RWPE1 (cell line): ENCODE results near the gene MICU1.

ENCODE experiments used
- CTCF ChIA-PET: fragments of 350-600 bp; sonication (Branson Sonifier 250); formaldehyde crosslinking; extraction: SDS; loops from one replicate; lab custom pipeline; 2021; lab: Yijun Ruan, JAX
- POLR2A ChIA-PET: fragments of 400-600 bp; formaldehyde crosslinking; extraction: SDS; loops from one replicate; lab custom pipeline; 2020; ENCODE audit warnings: antibody characterized with exemption; ENCODE audit not compliant: low non-redundant PET; lab: Yijun Ruan, JAX
- DNase-seq: peaks from one replicate; pipeline ENCODE4 v3.0.0; 2012; ENCODE audit warnings: low spot score
- H3K27ac ChIP-seq: fragments of 450-650 bp; 2 replicates; pipeline ENCODE4 v1.5.1; 2017
- CTCF ChIP-seq: fragments of 450-650 bp; conservative IDR thresholded peaks from 2 replicates; pipeline ENCODE4 v1.5.1; 2017; ENCODE audit warnings: low read depth, mild to moderate bottlenecking

Gene MICU1

GRCh38 chr10:72334196-72334824 is 291.6 kb downstream of the MICU1 start:
- ChIA-PET CTCF (interaction anchor here (0.7 kb wide), 1 partner anchor 60 kb away, joined by 3 read pairs; no protein-coding TSS in a partner anchor), POLR2A (interaction anchor here (1.0 to 1.5 kb wide), 3 partner anchors 14 to 61 kb away, joined by 3 to 5 read pairs (median 3); partner anchors contain the start of gene DDIT4)
- TF ChIP-seq CTCF: no peak
- DNase-seq: no peak
- peak overlapping the region; percentile 100 for H3K27ac ChIP-seq

- TF ChIP-seq CTCF: no peak
- DNase-seq: no peak
- H3K27ac ChIP-seq: peak overlapping the region; percentile 100
- ChIA-PET CTCF (interaction anchor here (1.1 kb wide), 1 partner anchor 58 kb away, joined by 4 read pairs; no protein-coding TSS in a partner anchor), POLR2A (interaction anchor here (1.3 to 1.5 kb wide), 2 partner anchors 13 to 60 kb away, joined by 3 to 5 read pairs; partner anchors contain the start of gene DDIT4)
Observed at GRCh38 chr10:72333112-72334015, 292.5 kb downstream of the MICU1 start.

GRCh38 chr10:72332423-72333111 is 293.3 kb downstream of the MICU1 start:
- ChIA-PET POLR2A (interaction anchor here (0.6 to 4.8 kb wide), 10 partner anchors 9 to 429 kb away, joined by 3 to 46 read pairs (median 8); partner anchors contain the start of gene DDIT4), CTCF (interaction anchor here (0.6 to 1.5 kb wide), 8 partner anchors 7 to 313 kb away, joined by 3 to 11 read pairs (median 4); no protein-coding TSS in a partner anchor)
- TF ChIP-seq CTCF: no peak
- DNase-seq: no peak
- peak overlapping the region; percentile 100 for H3K27ac ChIP-seq

- peak overlapping the region; percentile 100 for H3K27ac ChIP-seq
- POLR2A ChIA-PET: interaction anchor here (0.5 to 4.8 kb wide), 16 partner anchors 8 to 429 kb away, joined by 3 to 46 read pairs (median 4); partner anchors contain the start of genes ANAPC16, ASCC1 and DDIT4
- peak; percentile 97 for DNase-seq
- CTCF ChIA-PET: interaction anchor here (0.6 to 1.5 kb wide), 9 partner anchors 8 to 312 kb away, joined by 3 to 11 read pairs (median 3); no protein-coding TSS in a partner anchor
- TF ChIP-seq CTCF: no peak
Observed at GRCh38 chr10:72331575-72332422, 294.1 kb downstream of the MICU1 start.

GRCh38 chr10:72330069-72330426 is 295.8 kb downstream of the MICU1 start:
- TF ChIP-seq CTCF: no peak
- no peak for DNase-seq
- peak overlapping the region; percentile 100 for H3K27ac ChIP-seq
- ChIA-PET POLR2A (interaction anchor here (0.7 to 4.8 kb wide), 3 partner anchors 9 to 53 kb away, joined by 5 to 46 read pairs (median 12); no protein-coding TSS in a partner anchor), CTCF (interaction anchor here (0.7 kb wide), 1 partner anchor 39 kb away, joined by 3 read pairs; no protein-coding TSS in a partner anchor)
